Muscle of arm (tissue), 12 donors: Measurements from ENCODE around the gene PCDHA13. TPM values are rescaled to one million over a fixed set of nuclear protein-coding genes. Genes with fewer than 3 reads are reported as not detected.
A peak's percentile ranks its signal among the peaks of the same experiment; 100 is the strongest.
"Not testable (repeated sequence)": the region's sequence is repeated elsewhere in the genome, so short reads cannot be mapped to it uniquely, and the experiment has no call there.

Experiments used
- DNase-seq: peaks from one replicate; pipeline ENCODE4 v3.0.0-alpha.2; 2013
- polyA plus RNA-seq, 12 donors: library from polyadenylated mRNA; unstranded; fragments of 120-200 nt; gene quantifications; one replicate each; pipeline ENCODE4 v1.2.1, GENCODE V29; 2013; ENCODE audit not compliant: insufficient read length in 12 of 12

PCDHA13 gene
- polyA plus RNA-seq, 12 donors = 0.03 to 2.8 (median 0.06) TPM; not detected in 4

GRCh38 chr5:140869555-140869886 lies 12.4 kb upstream of the PCDHA13 start:
- no peak for DNase-seq

GRCh38 chr5:140870221-140871201 lies 11.4 kb upstream of the PCDHA13 start:
- DNase-seq = no peak

- no peak for DNase-seq
These were observed 6.5 kb upstream of the PCDHA13 start, which contains the start of gene PCDHA12 for GRCh38 chr5:140875085-140876065. Gene PCDHA12 (plus strand): TSS chr5:140875308. CDS start chr5:140875473, 165 bp downstream.

GRCh38 chr5:140876541-140877261 lies 5.2 kb upstream of the PCDHA13 start:
- DNase-seq = not testable (repeated sequence)

- DNase-seq = no peak
These were observed 4.7 kb upstream of the PCDHA13 start for GRCh38 chr5:140877262-140877581.

- DNase-seq = no peak
These were observed 621 bp downstream of the PCDHA13 start for GRCh38 chr5:140882591-140882899.

GRCh38 chr5:140883373-140883772 lies 1.4 kb downstream of the PCDHA13 start:
- DNase-seq = no peak

GRCh38 chr5:140883927-140884697 lies 2.2 kb downstream of the PCDHA13 start:
- DNase-seq = no peak

GRCh38 chr5:140916325-140916724 lies 34.4 kb downstream of the PCDHA13 start:
- no peak for DNase-seq

- no peak for DNase-seq
These were observed 41.7 kb downstream of the PCDHA13 start for GRCh38 chr5:140923601-140924000.

GRCh38 chr5:140925806-140926442 lies 44.0 kb downstream of the PCDHA13 start, which contains the start of gene PCDHAC1:
Gene PCDHAC1 (plus strand): TSS chr5:140926299. CDS start chr5:140926893, 594 bp downstream.
- no peak for DNase-seq

- DNase-seq = peak; percentile 54
These were observed 44.7 kb downstream of the PCDHA13 start for GRCh38 chr5:140926443-140927227.

GRCh38 chr5:140927228-140927573 lies 45.3 kb downstream of the PCDHA13 start:
- no peak for DNase-seq

Other genes with a start within 250 kb of the PCDHA13 start
- gene CD14, start 248.9 kb upstream of the PCDHA13 start, polyA plus RNA-seq = 10 to 100 TPM in 11 of 12 donors, not detected in 1; 14.9 to 25.8 (median 17.4) TPM
- gene TMCO6, start 242.7 kb upstream of the PCDHA13 start, polyA plus RNA-seq = 10 to 100 TPM in 4 of 12 donors, 1 to 10 TPM in 7, not detected in 1; 6.0 to 21.9 (median 8.0) TPM
- gene NDUFA2, start 234.5 kb upstream of the PCDHA13 start, polyA plus RNA-seq = 10 to 100 TPM in 11 of 12 donors, not detected in 1; 28.6 to 63.2 (median 52.0) TPM
- 100 to 1,000 TPM in 4 of 12 donors, 10 to 100 TPM in 7, not detected in 1; 83.7 to 175 (median 93.7) TPM for gene IK, start 234.3 kb upstream of the PCDHA13 start, polyA plus RNA-seq
- 10 to 100 TPM in 11 of 12 donors, not detected in 1; 11.1 to 17.2 (median 13.0) TPM for gene WDR55, start 217.2 kb upstream of the PCDHA13 start, polyA plus RNA-seq
- under 1 TPM in 4 of 12 donors, not detected in 8; 0.09 to 0.27 (median 0.22) TPM for gene DND1, start 208.5 kb upstream of the PCDHA13 start, polyA plus RNA-seq
- gene HARS1, start 190.8 kb upstream of the PCDHA13 start, polyA plus RNA-seq = 10 to 100 TPM in 11 of 12 donors, not detected in 1; 28.7 to 58.3 (median 48.2) TPM
- gene HARS2, start 190.7 kb upstream of the PCDHA13 start, polyA plus RNA-seq = 10 to 100 TPM in 11 of 12 donors, not detected in 1; 23.0 to 36.9 (median 26.0) TPM
- 100 to 1,000 TPM in 1 of 12 donors, 10 to 100 TPM in 10, not detected in 1; 74.3 to 102 (median 83.6) TPM for gene ZMAT2, start 181.7 kb upstream of the PCDHA13 start, polyA plus RNA-seq
- under 1 TPM in 4 of 12 donors, not detected in 8; 0.04 to 0.12 (median 0.07) TPM for gene PCDHA1, start 96.0 kb upstream of the PCDHA13 start, polyA plus RNA-seq
- under 1 TPM in 7 of 12 donors, not detected in 5; 0.04 to 0.16 (median 0.10) TPM for gene PCDHA2, start 87.3 kb upstream of the PCDHA13 start, polyA plus RNA-seq
- gene PCDHA3, start 81.1 kb upstream of the PCDHA13 start, polyA plus RNA-seq = under 1 TPM in 10 of 12 donors, not detected in 2; 0.09 to 0.48 (median 0.18) TPM
- gene PCDHA4, start 75.1 kb upstream of the PCDHA13 start, polyA plus RNA-seq = under 1 TPM in 10 of 12 donors, not detected in 2; 0.16 to 0.39 (median 0.31) TPM
- under 1 TPM in 6 of 12 donors, not detected in 6; 0.04 to 0.19 (median 0.09) TPM for gene PCDHA5, start 60.5 kb upstream of the PCDHA13 start, polyA plus RNA-seq
- under 1 TPM in 9 of 12 donors, not detected in 3; 0.07 to 0.50 (median 0.17) TPM for gene PCDHA6, start 54.2 kb upstream of the PCDHA13 start, polyA plus RNA-seq
- under 1 TPM in 9 of 12 donors, not detected in 3; 0.05 to 0.28 (median 0.17) TPM for gene PCDHA7, start 47.9 kb upstream of the PCDHA13 start, polyA plus RNA-seq
- under 1 TPM in 4 of 12 donors, not detected in 8; 0.05 to 0.14 (median 0.07) TPM for gene PCDHA8, start 40.9 kb upstream of the PCDHA13 start, polyA plus RNA-seq
- under 1 TPM in 6 of 12 donors, not detected in 6; 0.03 to 0.07 (median 0.03) TPM for gene PCDHA9, start 33.7 kb upstream of the PCDHA13 start, polyA plus RNA-seq
- under 1 TPM in 10 of 12 donors, not detected in 2; 0.04 to 0.25 (median 0.10) TPM for gene PCDHA10, start 26.2 kb upstream of the PCDHA13 start, polyA plus RNA-seq
- gene PCDHA11, start 13.2 kb upstream of the PCDHA13 start, polyA plus RNA-seq = under 1 TPM in 7 of 12 donors, not detected in 5; 0.05 to 0.38 (median 0.14) TPM
- under 1 TPM in 6 of 12 donors, not detected in 6; 0.04 to 0.28 (median 0.06) TPM for gene PCDHA12, start 6.8 kb upstream of the PCDHA13 start, polyA plus RNA-seq
- under 1 TPM in 10 of 12 donors, not detected in 2; 0.07 to 0.51 (median 0.16) TPM for gene PCDHAC1, start 44.2 kb downstream of the PCDHA13 start, polyA plus RNA-seq
- 1 to 10 TPM in 6 of 12 donors, under 1 TPM in 4, not detected in 2; 0.66 to 9.4 (median 1.1) TPM for gene PCDHAC2, start 84.4 kb downstream of the PCDHA13 start, polyA plus RNA-seq
- gene PCDHB1, start 169.2 kb downstream of the PCDHA13 start, polyA plus RNA-seq = under 1 TPM in 10 of 12 donors, not detected in 2; 0.05 to 0.23 (median 0.11) TPM
- gene PCDHB2, start 212.5 kb downstream of the PCDHA13 start, polyA plus RNA-seq = 1 to 10 TPM in 11 of 12 donors, not detected in 1; 2.9 to 5.8 (median 4.2) TPM
- 1 to 10 TPM in 10 of 12 donors, not detected in 2; 1.4 to 2.4 (median 2.1) TPM for gene PCDHB3, start 218.3 kb downstream of the PCDHA13 start, polyA plus RNA-seq
- 1 to 10 TPM in 10 of 12 donors, not detected in 2; 2.6 to 4.6 (median 3.2) TPM for gene PCDHB4, start 239.7 kb downstream of the PCDHA13 start, polyA plus RNA-seq